PC-9 (cell line): ENCODE measurements around the gene PROP1. TPM values are rescaled to one million over a fixed set of nuclear protein-coding genes. Genes with fewer than 3 reads are reported as not detected.

ENCODE experiments used
- BruUV-seq: library from RNA; stranded (reverse); fragments of 400-500 nt; replicated peaks from 2 replicates; lab custom pipeline; 2021; lab: Mats Ljungman, UMichigan
- CTCF ChIA-PET: fragments of 300-600 bp; sonication (Branson Sonifier 250); formaldehyde crosslinking; loops from one replicate; lab custom pipeline; 2022; ENCODE audit warnings: antibody characterized with exemption; lab: Charles Lee
- POLR2A ChIA-PET: fragments of 300-600 bp; sonication (Branson Sonifier 250); formaldehyde crosslinking; loops from one replicate; lab custom pipeline; 2022; ENCODE audit warnings: antibody characterized with exemption; ENCODE audit not compliant: unreplicated experiment; lab: Charles Lee
- DNase-seq, 2 experiments: peaks; one replicate each; pipeline versions ENCODE4 v3.0.0 to v3.0.0-alpha.2; 2015 to 2022; ENCODE audit warnings: mixed read lengths in 1 of 2
- H2AFZ ChIP-seq: fragments of 200-600 bp; sonication (generic); 2 replicates; pipeline ENCODE4 v1.8.1; 2017; ENCODE audit warnings: antibody characterized with exemption
- H3F3A ChIP-seq: fragments of 200-600 bp; sonication (generic); 2 replicates; pipeline ENCODE4 v1.8.1; 2017; ENCODE audit warnings: antibody characterized with exemption, mild to moderate bottlenecking, low read depth; ENCODE audit not compliant: insufficient read depth
- H3K27ac ChIP-seq: fragments of 200-600 bp; sonication (generic); 2 replicates; pipeline ENCODE4 v1.6.1; 2016; ENCODE audit warnings: mixed run types
- H3K27me3 ChIP-seq: fragments of 200-600 bp; sonication (generic); 2 replicates; pipeline ENCODE4 v1.6.1; 2016; ENCODE audit warnings: low read depth, mixed run types; ENCODE audit not compliant: insufficient read depth
- H3K36me3 ChIP-seq: fragments of 200-600 bp; sonication (generic); 2 replicates; pipeline ENCODE4 v1.6.1; 2016; ENCODE audit warnings: low read depth, mixed run types
- H3K4me1 ChIP-seq: fragments of 200-600 bp; sonication (generic); replicated peaks from 2 replicates; pipeline ENCODE4 v1.6.1; 2016; ENCODE audit warnings: mixed run types; ENCODE audit not compliant: insufficient read depth
- H3K4me2 ChIP-seq: fragments of 200-600 bp; sonication (generic); 2 replicates; pipeline ENCODE4 v1.6.1; 2017; ENCODE audit warnings: mixed run types
- H3K4me3 ChIP-seq: fragments of 200-600 bp; sonication (generic); 2 replicates; pipeline ENCODE4 v1.6.1; 2016; ENCODE audit warnings: mixed run types
- H3K79me2 ChIP-seq: fragments of 200-600 bp; sonication (generic); 2 replicates; pipeline ENCODE4 v1.6.1; 2017; ENCODE audit warnings: low read depth, mixed run types
- H3K9me2 ChIP-seq: fragments of 200-600 bp; sonication (generic); 2 replicates; pipeline ENCODE4 v1.8.1; 2017; ENCODE audit warnings: mild to moderate bottlenecking; ENCODE audit not compliant: insufficient read depth
- H3K9me3 ChIP-seq: fragments of 200-600 bp; sonication (generic); 2 replicates; pipeline ENCODE4 v1.8.1; 2016; ENCODE audit warnings: low read depth; ENCODE audit not compliant: insufficient read depth
- H4K20me1 ChIP-seq: fragments of 200-600 bp; sonication (generic); 2 replicates; pipeline ENCODE4 v1.8.1; 2017; ENCODE audit not compliant: insufficient read depth
- CTCF ChIP-seq: fragments of 200-600 bp; sonication (generic); conservative IDR thresholded peaks from 2 replicates; pipeline ENCODE4 v1.6.1; 2017; ENCODE audit warnings: mixed run types, antibody characterized with exemption, mild to moderate bottlenecking, moderate library complexity
- EZH2 ChIP-seq: fragments of 200-600 bp; sonication (generic); IDR thresholded peaks from 2 replicates; pipeline ENCODE4 v1.8.0; 2017; ENCODE audit warnings: antibody characterized with exemption, low read depth
- intact Hi-C: fragments of 100-400 bp; cut with micrococcal nuclease; formaldehyde crosslinking; loops from one replicate; pipeline ENCODE4 v1.10.0; 2022; ENCODE audit not compliant: unreplicated experiment
- total RNA-seq: library from RNA; stranded (reverse); gene quantifications from 2 replicates; pipeline ENCODE4 v1.2.3, GENCODE V29; 2021

Gene PROP1
- total RNA-seq, 1 experiment from 2014 or later, result not detected

GRCh38 chr5:177985430-177986040, 10.5 kb downstream of the PROP1 start:
- no peaks in the 10 kb centered on the region for H4K20me1 ChIP-seq
- no peak overlapping the region for H2AFZ ChIP-seq
- no peak overlapping the region for H3K4me2 ChIP-seq
- no peaks in the 10 kb centered on the region for H3F3A ChIP-seq
- intact Hi-C loops, result no loop called here
- POLR2A ChIA-PET, result no interaction called here
- H3K4me1 ChIP-seq, result no peaks in the 10 kb centered on the region
- BruUV-seq, result no TSS peak
- CTCF ChIA-PET, result no interaction called here
- no peak for DNase-seq
- H3K4me3 ChIP-seq, result no peak overlapping the region
- H3K36me3 ChIP-seq, result no peaks in the 10 kb centered on the region
- H3K79me2 ChIP-seq, result no peaks in the 10 kb centered on the region
- peaks cover 85% of the 10 kb centered on the region for H3K27me3 ChIP-seq
- TF ChIP-seq EZH2, result no peak
- no peak for TF ChIP-seq CTCF
- no peaks in the 10 kb centered on the region for H3K9me3 ChIP-seq
- H3K27ac ChIP-seq, result no peak overlapping the region
- no peaks in the 10 kb centered on the region for H3K9me2 ChIP-seq

GRCh38 chr5:177984584-177985206, 11.3 kb downstream of the PROP1 start:
- Histone ChIP-seq H3K9me3 (no peaks in the 10 kb centered on the region), H3K36me3 (no peaks in the 10 kb centered on the region), H2AFZ (no peak overlapping the region), H3K9me2 (no peaks in the 10 kb centered on the region), H3F3A (no peaks in the 10 kb centered on the region), H4K20me1 (no peaks in the 10 kb centered on the region), H3K79me2 (no peaks in the 10 kb centered on the region), H3K4me1 (no peaks in the 10 kb centered on the region), H3K4me2 (no peak overlapping the region), H3K4me3 (no peak overlapping the region), H3K27me3 (peaks cover 77% of the 10 kb centered on the region), H3K27ac (no peak overlapping the region)
- no TSS peak for BruUV-seq
- CTCF ChIA-PET, result no interaction called here
- DNase-seq, result no peak
- TF ChIP-seq EZH2 (no peak), CTCF (no peak)
- intact Hi-C loops, result no loop called here
- POLR2A ChIA-PET, result no interaction called here

DNA sequence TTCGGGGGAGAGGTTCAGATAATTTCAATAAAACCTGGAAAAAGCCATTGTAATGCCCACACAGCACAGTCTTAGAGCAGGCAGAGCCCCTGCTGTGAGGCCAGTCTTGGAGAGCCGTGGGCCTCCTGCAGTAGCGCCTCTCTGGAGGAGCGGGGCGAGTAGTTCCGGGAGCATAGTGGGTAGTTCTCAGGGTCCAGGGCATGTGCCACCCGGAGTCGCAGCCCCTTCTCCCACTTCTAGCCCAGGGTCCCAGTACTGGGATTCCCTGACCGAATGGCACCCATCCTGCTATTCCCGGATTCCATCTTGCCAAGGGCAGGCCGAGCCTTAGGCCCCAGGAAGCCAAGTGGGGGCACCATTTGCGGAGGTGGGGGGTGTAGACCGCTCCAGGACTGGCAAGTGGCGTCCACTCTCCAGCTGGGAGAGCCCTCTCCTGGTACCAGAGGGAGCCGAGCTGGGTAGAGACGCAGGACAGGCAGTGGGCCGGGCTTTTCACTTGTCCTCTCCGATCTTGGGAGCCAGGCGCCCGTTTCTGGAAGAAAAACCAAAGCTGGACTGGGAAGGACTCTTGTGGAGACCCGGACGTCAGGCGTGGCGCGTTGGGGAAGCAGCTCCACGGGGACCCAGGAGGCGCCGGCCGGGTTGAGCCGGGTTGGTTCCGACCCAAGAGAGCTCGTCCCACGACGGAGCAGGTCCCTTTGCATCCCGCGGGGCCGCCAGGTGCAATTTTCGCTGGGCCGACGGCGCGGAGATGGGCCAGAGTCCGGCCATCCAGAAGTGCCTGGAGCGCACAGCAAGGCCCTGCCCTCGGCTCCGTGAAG, 12.1 kb downstream of the PROP1 start:
- CTCF ChIA-PET, result no interaction called here
- no peak overlapping the region for H2AFZ ChIP-seq
- no peak for DNase-seq
- H3K9me2 ChIP-seq, result no peaks in the 10 kb centered on the region
- peaks cover 70% of the 10 kb centered on the region for H3K27me3 ChIP-seq
- intact Hi-C loops, result no loop called here
- H3K4me2 ChIP-seq, result no peak overlapping the region
- BruUV-seq, result no TSS peak
- no peak overlapping the region for H3K4me3 ChIP-seq
- H3K36me3 ChIP-seq, result no peaks in the 10 kb centered on the region
- POLR2A ChIA-PET, result no interaction called here
- H3K9me3 ChIP-seq, result no peaks in the 10 kb centered on the region
- H3F3A ChIP-seq, result no peaks in the 10 kb centered on the region
- TF ChIP-seq EZH2 (no peak), CTCF (no peak)
- H3K27ac ChIP-seq, result no peak overlapping the region
- H4K20me1 ChIP-seq, result no peaks in the 10 kb centered on the region
- no peaks in the 10 kb centered on the region for H3K4me1 ChIP-seq
- no peaks in the 10 kb centered on the region for H3K79me2 ChIP-seq
